HL-60 (cell line): Measurements from ENCODE around the gene USH1C.

ENCODE experiments used
- GABPA ChIP-seq: IDR thresholded peaks from 2 replicates; pipeline ENCODE4 v1.6.1; 2012; ENCODE audit warnings: low read depth
- TF ChIP-seq, protein P1 (sequence below): IDR thresholded peaks from one replicate; pipeline ENCODE4 v1.5.1; 2011; ENCODE audit warnings: low read length, control low read depth, inconsistent platforms; ENCODE audit not compliant: insufficient read depth

DNA sequence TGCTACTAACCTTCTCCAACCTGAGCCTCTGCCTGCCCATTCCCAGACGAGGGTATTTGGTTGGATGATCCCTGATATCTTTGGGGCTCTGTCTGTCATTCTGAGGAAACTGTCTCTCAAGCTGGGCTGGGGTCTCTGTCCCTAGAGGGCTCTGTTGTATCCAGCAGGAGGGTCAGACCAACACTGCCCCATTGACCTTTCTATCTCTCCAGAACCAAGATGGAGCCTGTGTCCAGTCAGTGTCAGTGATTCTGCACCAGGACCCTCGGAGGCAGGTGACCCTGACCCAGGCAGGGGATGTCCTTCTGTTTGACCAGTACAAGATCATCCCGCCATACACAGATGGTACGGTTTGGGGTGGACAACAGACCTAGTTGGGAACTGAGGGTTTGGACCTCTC lies 24.7 kb upstream of the USH1C start:
- no peak for TF ChIP-seq GABPA
- TF ChIP-seq, protein P1, sequence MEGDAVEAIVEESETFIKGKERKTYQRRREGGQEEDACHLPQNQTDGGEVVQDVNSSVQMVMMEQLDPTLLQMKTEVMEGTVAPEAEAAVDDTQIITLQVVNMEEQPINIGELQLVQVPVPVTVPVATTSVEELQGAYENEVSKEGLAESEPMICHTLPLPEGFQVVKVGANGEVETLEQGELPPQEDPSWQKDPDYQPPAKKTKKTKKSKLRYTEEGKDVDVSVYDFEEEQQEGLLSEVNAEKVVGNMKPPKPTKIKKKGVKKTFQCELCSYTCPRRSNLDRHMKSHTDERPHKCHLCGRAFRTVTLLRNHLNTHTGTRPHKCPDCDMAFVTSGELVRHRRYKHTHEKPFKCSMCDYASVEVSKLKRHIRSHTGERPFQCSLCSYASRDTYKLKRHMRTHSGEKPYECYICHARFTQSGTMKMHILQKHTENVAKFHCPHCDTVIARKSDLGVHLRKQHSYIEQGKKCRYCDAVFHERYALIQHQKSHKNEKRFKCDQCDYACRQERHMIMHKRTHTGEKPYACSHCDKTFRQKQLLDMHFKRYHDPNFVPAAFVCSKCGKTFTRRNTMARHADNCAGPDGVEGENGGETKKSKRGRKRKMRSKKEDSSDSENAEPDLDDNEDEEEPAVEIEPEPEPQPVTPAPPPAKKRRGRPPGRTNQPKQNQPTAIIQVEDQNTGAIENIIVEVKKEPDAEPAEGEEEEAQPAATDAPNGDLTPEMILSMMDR = no peak
